Upper lobe of left lung (tissue), 4 donors: Measurements from ENCODE around the gene CDC42BPA.

Source experiments
- EP300 ChIP-seq, 4 donors: sonication (generic); formaldehyde crosslinking; IDR thresholded peaks; one replicate each; pipeline ENCODE4 v1.5.1; 2017; ENCODE audit warnings: antibody characterized with exemption in 4 of 4, control low read depth in 2 of 4
- POLR2A ChIP-seq, 4 donors: fragments of 450-650 bp; IDR thresholded peaks; one replicate each; pipeline ENCODE4 v1.5.1; 2016 to 2017; ENCODE audit warnings: antibody characterized with exemption in 4 of 4, mild to moderate bottlenecking in 2 of 4
- TF ChIP-seq, protein P1 (sequence below), 6 experiments: fragments of 450-650 bp in 4 of 6; fragments of 200-600 bp in 2 of 6; sonication (generic) in 2 of 6; IDR thresholded peaks; one replicate each; pipeline ENCODE4 v1.5.1; 2016 to 2019; ENCODE audit warnings: antibody characterized with exemption in 6 of 6

DNA sequence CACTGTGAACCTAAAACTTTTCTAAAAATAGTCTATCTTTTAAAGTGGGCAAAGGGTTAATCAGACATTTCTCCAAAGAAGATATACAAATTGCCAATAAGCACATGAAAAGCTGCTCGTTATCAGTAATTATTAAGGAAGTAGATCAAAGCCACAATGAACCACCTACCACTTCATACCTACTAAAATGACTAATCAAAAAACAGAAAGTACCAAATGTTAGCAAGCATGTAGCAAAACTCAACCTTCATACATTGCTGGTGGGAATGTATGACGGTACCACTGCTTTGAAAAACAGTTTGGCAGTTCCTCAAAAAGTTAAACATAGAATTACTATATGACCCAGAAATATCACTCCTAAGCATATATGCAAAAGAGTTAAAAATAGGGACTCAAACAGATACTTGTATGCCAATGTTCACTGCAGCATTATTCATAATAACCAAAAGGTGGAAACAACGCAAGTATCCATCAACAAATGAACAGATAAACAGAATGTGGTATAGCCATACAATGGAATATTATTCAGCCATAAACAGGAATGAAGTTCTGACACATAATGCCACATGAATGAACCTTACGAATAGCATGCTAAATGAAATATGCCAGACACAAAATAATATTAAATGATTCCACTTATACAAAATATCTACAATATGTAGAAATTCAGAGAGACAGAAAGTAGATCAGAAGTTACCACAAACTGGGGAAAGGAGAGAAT is 21.1 kb downstream of the CDC42BPA start:
- TF ChIP-seq, protein P1, sequence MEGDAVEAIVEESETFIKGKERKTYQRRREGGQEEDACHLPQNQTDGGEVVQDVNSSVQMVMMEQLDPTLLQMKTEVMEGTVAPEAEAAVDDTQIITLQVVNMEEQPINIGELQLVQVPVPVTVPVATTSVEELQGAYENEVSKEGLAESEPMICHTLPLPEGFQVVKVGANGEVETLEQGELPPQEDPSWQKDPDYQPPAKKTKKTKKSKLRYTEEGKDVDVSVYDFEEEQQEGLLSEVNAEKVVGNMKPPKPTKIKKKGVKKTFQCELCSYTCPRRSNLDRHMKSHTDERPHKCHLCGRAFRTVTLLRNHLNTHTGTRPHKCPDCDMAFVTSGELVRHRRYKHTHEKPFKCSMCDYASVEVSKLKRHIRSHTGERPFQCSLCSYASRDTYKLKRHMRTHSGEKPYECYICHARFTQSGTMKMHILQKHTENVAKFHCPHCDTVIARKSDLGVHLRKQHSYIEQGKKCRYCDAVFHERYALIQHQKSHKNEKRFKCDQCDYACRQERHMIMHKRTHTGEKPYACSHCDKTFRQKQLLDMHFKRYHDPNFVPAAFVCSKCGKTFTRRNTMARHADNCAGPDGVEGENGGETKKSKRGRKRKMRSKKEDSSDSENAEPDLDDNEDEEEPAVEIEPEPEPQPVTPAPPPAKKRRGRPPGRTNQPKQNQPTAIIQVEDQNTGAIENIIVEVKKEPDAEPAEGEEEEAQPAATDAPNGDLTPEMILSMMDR (IDR thresholded peaks at IDR 0.05) = no peak
- no peak for TF ChIP-seq POLR2A (IDR thresholded peaks at IDR 0.05)
- no peak for TF ChIP-seq EP300 (IDR thresholded peaks at IDR 0.05)
